ENCODE data around the gene EMILIN2.

The EMILIN2 gene

GRCh38 chr18:2881088-2881839, 34.5 kb downstream of the EMILIN2 start:
- no peak overlapping the region for H3K27ac ChIP-seq

GRCh38 chr18:2881840-2882195, 35.0 kb downstream of the EMILIN2 start:
- H3K27ac ChIP-seq, result no peak overlapping the region
- no peak for TF ChIP-seq ZFX (IDR thresholded peaks at IDR 0.05; ENCODE audit: borderline replicate concordance)
- no peak for TF ChIP-seq CTCF (IDR thresholded peaks at IDR 0.05)

More at GRCh38 chr18:2881088-2881839, 34.5 kb downstream of the EMILIN2 start:
- TF ChIP-seq CTCF (IDR thresholded peaks at IDR 0.05) (no peak), ZFX (IDR thresholded peaks at IDR 0.05; ENCODE audit: borderline replicate concordance) (no peak)

- TF ChIP-seq CTCF (IDR thresholded peaks at IDR 0.05), result no peak
- no peak for TF ChIP-seq ZFX (IDR thresholded peaks at IDR 0.05; ENCODE audit: borderline replicate concordance)
- H3K27ac ChIP-seq, result no peak overlapping the region
These were observed 35.4 kb downstream of the EMILIN2 start for GRCh38 chr18:2882201-2882600.

GRCh38 chr18:2883076-2883735, 36.4 kb downstream of the EMILIN2 start:
- TF ChIP-seq CTCF (IDR thresholded peaks at IDR 0.05) (no peak), ZFX (IDR thresholded peaks at IDR 0.05; ENCODE audit: borderline replicate concordance) (no peak)
- H3K27ac ChIP-seq, result no peak overlapping the region

- H3K27ac ChIP-seq, result no peak overlapping the region
- TF ChIP-seq CTCF (IDR thresholded peaks at IDR 0.05) (no peak), ZFX (IDR thresholded peaks at IDR 0.05; ENCODE audit: borderline replicate concordance) (no peak)
These were observed 38.0 kb downstream of the EMILIN2 start for GRCh38 chr18:2884706-2885285.

- no peak overlapping the region for H3K27ac ChIP-seq
- TF ChIP-seq ZFX (IDR thresholded peaks at IDR 0.05; ENCODE audit: borderline replicate concordance), result no peak
- no peak for TF ChIP-seq CTCF (IDR thresholded peaks at IDR 0.05)
These were observed 40.7 kb downstream of the EMILIN2 start for GRCh38 chr18:2887470-2887869.

- no peak for TF ChIP-seq ZFX (IDR thresholded peaks at IDR 0.05; ENCODE audit: borderline replicate concordance)
- TF ChIP-seq CTCF (IDR thresholded peaks at IDR 0.05), result no peak
- H3K27ac ChIP-seq, result no peak overlapping the region
These were observed 43.0 kb downstream of the EMILIN2 start for GRCh38 chr18:2889761-2890192.

Measured in 22Rv1 (cell line).